CMK (cell line): Measurements from ENCODE around the gene FGF8.

Experiments
- DNase-seq: peaks from one replicate; pipeline ENCODE4 v3.0.0-alpha.2; 2010; ENCODE audit warnings: low read depth

Gene FGF8

DNA sequence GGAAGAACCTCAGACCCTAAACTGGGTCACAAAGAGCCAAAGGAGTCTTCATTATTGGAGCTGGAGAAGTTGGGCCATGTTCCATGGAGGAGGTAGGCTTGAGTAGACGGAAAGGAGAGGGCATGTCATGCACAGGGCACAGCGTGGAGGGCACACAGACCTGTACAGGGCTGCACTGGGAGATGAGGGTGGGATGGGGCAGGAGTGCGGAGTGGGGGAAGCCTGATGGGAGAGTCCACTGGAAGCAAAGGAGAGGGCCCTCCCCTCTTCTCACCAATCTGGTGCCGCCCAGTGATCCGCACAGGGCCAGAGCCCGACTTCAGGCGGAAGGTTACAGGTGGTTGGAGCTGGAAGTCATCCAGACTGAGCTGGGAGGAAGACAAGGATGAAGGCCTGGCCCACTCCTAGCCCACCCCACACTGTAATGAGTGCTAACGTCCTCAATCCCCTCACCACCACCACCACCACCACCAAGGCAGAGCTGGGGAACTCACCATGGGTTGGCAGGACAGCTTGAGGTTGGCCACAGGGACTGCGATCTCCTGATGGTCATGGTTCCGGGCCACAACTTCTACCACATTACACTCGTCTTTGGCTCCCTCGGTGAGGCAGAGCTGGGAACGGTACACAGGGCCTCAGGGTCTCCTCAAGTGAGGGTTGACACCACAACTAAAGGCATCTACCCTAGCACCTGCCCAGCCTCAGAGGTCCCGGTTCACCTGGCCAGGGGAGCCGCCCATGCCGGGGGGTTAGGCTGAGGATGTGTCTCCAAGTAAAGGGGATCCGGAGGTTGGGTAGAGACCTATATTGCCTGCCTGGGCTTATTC lies 6.3 kb upstream of the FGF8 start:
- DNase-seq, result no peak

DNA sequence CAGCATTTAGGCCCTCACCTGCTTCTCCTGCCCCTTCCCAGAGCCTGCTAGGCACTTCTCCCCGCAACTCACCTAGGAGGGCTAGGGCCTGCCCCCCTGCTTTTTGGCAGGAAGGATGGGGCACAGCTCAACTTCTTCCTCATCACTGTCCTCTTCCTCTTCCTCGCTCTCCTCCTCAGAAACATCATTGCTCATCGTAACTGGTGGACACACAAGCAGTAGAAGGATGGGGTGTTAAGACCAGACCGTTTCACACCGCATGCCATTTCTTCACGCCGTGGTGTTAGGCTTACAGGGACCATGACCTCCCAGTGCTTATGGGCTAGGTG lies 5.7 kb upstream of the FGF8 start:
- DNase-seq, result no peak

DNA sequence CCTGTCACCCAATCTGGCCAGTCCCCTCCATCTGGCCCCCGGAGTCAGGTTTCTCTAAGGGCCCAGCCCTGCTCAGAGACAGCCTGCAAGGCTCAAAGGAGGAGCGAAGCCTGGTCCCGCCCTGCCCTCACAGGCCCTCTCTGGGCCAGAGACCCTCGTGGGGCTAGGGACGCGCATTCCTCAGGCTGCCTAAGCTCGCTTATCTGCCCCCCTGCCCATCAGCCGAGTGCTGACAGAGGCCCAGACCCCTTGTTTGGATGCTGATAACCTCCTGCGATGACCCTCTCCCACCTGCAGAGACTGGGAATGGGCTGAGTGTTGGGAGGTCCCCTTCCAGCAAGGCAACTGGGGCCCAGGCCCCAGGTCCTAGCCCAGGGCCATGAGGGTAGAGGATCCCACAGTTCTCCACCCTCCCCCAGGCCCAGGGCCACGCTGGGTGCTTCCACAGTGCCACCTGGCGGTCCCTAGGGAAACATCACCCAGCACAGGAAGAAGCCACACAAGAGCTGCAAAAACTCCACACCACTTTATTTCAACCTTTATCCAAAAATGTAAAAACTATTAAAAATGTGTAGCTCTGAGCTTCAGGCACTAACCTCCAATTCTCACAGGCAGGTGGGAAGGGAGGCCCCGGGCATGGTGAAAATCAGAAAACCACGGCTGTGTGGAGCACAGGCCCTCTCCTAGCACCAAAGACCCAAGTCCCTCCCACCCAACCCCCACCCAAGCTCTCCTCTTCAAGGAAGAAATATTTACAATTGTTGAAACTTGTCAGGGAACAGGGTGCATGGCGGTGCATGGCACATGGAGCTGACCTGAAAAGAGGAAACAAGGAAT lies 5.1 kb upstream of the FGF8 start:
- peak; percentile 49 for DNase-seq

DNA sequence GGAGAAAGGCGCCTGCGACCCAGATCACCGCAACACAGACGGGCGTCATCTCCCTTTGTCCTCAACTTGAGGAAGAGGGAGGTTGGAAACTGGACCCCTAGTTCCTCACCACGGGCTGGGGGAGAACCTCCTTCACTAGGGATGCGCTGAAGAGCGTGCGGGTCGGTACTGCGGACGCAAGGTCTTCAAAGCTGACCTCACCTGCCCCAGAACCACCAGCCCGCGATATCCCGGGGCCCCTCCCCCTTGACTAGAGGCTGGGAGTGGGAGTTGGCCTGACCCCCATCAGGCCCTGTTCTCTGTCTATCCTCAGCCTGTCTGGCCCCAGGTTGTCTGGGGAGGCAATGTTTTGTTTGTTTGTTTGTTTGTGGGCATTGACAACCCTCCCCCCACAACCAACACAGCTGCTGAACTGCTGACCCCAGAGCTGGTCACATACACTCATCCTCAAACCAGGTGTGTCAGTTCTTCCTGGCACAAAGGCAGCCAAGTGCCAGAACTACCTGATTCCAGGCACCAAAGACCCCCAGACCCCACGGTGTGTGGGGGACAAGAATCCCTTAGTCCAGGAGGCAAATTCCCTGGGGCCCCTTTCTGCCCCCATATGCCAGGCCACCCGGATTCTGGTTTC lies 4.4 kb upstream of the FGF8 start:
- DNase-seq, result no peak

DNA sequence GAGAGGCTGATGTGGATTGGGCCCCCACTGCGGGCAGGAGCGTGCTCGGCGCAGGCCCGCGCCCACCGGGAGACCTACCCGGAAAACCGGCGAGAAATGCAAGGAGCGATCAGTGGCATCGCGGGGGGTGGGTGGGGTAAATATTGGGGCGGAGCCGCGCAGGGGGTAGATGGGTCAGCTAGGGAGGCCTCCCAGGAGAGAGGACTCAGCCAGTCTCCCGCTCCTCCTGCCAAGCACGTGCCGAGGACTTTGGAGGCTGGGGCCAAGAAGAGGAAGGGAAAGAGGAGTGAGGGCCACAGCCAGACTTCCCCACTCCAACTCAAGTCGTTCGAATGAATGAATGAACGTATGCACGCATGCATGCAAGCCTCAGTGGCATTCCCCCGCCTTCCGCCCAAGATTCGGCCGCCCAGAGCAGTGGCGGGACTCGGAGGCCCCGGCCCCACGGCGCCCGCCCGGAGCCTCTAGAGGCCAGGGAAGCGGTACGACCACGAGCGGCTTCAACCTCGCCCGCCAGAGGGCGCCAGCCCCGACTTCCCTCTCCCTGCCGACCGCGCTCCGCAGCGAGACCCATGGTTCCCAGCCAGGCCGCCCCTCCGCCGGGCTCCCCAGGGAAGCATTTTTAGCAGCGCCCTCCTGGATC lies 3.8 kb upstream of the FGF8 start:
- DNase-seq, result no peak

DNA sequence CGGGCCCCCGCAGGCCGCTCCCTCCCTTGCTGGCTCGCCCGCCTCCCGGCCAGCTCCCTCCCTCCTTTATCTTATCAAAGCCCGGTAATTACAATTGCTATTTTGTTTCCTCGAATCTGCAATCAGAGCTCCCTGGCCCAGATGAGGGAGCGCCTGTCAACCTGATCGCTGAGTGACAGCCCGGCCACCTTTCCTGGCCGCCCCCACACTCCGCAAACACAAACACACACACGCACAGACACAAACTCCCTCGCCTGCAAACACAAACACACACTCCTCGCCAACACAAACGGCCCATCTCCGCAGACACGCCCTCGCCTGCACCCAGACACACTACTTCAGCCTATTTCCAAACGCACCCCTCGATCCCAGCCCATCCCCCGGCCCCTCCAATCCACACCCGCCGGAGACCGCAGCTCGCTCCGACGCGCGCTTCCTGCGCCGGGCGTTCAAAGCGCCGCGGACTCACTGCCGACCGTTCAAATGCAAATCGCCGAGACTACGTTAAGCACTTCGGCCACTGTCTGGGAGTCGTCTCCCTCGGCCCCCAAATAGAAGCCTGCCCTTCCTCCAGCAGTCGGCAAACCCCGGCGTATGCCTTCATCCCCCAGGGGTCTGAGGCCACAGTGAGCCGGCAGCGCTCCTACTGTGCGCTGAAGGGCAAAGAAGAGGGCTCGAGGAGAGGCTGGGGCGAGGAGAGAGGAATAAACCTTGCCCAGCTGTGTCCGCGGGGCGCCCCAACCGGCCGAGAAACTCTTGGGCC lies 3.0 kb upstream of the FGF8 start:
- no peak for DNase-seq

DNA sequence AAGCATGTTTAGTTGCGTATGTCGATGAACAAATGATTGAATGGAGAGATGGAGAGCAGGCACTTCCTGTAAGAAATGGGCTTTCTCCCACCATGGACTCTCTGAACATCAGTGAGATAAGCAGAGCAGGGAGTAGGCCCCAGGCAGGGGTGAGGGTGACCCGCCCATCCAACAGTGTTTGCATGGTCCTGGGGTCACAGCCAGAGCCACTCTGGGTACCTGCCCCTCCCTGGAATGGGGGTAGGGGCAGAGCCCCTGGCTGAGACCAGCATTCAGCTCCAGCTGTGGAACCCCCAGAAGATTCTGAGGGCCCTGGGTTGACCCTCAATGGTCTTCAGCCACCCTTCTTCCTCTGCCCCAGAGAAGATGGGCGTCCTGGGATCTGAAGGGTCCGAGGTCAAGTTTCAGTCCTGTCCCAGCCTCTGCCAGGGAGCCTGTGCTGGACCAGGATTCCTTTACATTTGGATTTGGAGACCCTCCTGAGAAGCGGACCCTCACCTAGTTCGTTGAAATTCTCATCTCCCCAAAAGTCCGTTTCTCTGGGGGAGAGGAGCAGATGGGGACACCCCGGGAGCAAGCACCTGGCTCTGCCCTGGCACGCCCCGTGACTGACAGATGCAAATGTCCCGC lies 2.4 kb upstream of the FGF8 start:
- DNase-seq, result no peak

DNA sequence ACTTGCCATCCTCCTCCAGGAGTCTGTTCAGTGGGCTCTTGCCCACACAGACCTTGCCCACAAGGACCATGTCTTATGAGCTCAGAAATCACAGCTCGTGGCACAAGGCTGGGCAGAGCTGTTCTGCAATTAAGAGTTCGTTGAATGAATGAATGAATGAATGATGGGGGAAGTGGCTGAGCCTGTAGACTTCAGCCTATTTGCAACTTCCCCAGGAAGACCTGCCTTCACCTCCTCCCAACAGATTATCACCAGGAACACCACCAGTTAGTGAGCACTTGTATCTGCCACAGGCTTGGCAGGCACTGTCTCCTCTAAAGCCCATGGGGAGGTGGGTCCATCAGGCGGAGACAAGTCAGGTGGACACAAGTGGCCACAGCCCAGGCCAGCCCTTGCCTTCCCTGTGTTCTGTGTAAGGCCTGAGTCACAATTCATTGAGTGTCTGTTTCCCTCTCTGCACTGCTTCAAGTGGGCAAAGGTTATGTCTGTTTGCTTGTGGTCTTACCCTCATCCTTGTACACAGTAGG lies 1.8 kb upstream of the FGF8 start:
- no peak for DNase-seq

DNA sequence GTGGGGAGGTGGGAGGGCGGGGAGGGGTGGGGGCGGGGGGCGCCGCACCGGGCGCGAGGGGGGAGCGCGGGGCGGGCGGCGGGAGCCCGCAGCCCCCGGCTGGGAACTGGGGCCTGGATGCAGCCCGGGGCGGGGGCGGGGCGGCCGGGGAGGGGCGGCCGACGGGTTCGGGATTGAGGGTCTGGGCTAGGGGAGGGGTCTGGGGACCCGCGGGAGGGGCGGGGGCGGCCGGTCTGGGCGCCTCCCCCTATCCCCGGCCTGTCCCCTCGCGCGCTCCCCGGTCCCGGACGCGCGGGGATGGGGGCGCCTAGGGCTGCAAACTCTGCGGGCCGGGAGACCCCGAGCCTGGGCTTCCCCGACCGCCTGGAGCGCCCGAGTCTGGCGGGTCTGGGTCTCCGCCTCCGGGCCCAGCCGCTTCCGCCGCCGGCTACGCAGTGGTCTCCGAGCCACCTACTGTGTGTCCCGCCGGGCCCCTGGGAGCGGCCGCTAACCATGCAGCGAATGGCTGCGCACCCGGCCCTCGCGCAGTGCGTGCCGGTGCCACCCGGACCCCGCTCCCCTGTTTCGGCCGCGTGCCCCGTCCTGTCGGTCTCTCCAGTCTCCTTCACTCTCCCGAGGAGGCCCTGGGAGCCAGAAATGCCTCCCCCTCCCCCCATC lies 375 bp upstream of the FGF8 start:
- no peak for DNase-seq

DNA sequence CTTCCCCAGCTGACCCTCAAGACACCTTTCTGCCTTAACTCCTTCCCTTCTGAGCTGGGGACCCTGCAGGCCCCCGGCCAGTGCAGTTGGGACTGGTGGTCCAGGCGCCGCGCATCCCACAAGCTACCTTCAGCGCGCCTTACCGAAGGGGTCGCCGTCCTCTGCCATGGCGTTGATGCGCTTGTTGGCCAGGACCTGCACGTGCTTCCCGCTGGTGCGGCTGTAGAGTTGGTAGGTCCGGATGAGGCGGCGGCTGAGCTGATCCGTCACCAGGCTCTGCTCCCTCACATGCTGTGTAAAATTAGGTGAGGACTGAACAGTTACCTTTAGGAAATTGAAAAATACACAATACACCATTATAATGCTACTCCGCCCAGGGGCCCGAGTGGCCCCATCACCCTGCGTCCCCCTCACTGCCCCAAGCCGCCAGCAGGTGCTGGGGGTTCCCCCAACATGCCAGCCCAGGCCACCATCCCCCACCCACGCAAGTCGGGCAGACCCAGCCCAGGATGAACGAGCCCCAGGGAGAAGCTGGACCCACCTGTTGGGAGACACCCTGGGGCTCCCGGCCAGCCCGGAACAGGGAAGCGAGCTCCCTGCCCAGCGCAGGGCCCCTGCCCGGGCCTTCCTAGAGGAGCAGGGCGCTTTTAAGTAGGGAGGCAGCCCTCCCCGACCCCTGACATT lies 1.2 kb downstream of the FGF8 start:
- DNase-seq, result no peak

DNA sequence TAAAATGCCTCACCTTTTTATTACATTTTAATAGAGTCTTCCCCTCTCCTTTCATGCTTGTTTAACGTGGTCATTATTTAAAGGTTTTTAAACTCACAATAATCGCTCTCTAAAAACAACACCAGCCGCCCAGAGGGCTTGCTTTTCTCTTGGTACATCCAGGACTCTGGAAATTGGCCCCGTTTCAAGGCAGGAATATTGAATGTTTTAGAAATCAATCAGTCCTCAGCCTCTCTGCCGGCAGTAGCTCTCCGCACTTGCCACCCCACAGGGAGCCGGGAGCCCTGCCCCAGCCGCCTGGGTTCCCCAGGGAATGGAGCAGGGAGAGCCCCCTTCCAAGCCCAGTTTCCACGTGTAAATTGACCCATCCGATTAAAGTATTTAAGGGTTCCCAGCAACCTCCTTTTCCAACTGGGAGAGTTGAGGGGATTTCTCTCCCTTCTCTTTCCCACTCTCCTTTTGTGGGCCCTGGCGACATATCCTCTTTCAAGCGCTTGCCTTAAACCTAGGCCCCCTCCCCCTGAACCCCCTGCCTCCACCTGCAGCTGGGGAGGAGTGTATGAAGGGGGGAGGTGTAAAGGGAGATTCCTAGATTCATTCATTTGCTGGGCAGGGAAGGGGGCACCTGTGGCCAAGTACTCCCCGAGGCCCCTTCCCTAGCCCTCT lies 1.9 kb downstream of the FGF8 start:
- no peak for DNase-seq

DNA sequence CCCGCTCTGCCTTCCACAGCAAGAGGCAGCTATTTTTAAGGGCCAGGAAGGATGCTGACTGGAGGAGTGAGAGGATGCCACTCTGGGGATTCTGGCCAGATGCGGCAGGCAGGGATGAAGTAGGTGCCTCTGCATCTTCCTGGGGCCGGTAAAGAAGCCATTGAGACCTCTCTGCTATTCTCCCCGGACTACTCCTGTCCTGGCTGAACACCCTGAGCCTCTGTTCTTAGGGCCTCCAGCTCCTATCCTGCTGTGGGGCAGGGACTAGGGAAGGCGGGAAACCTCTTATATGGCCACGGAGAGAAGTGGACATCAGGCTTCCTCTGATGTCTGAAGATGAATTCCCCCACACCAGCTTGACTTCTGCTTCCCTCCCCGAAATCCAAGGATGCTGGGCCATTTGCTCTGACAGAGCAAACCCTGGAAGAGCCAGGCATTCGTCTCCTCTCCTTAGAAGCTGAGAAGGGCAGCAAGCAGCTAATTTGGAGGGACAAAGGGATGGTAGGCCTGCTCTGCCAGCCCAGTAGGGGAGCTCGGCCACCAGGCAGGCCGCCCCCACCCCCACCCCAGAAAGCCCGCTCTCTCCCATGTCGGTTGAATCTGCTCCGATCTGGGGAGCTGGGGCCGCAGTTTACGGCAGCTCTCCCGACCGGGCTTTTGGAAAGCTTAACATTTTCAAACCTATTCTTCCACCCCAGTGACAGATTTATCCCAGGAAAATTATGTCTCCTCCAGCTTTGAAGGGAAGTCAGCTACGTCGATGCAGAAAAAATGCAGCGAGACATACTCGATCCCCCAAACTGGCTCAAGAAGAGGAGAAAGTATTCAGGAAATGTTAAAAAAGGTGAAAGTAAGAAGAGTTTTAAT lies 2.8 kb downstream of the FGF8 start:
- DNase-seq, result no peak

DNA sequence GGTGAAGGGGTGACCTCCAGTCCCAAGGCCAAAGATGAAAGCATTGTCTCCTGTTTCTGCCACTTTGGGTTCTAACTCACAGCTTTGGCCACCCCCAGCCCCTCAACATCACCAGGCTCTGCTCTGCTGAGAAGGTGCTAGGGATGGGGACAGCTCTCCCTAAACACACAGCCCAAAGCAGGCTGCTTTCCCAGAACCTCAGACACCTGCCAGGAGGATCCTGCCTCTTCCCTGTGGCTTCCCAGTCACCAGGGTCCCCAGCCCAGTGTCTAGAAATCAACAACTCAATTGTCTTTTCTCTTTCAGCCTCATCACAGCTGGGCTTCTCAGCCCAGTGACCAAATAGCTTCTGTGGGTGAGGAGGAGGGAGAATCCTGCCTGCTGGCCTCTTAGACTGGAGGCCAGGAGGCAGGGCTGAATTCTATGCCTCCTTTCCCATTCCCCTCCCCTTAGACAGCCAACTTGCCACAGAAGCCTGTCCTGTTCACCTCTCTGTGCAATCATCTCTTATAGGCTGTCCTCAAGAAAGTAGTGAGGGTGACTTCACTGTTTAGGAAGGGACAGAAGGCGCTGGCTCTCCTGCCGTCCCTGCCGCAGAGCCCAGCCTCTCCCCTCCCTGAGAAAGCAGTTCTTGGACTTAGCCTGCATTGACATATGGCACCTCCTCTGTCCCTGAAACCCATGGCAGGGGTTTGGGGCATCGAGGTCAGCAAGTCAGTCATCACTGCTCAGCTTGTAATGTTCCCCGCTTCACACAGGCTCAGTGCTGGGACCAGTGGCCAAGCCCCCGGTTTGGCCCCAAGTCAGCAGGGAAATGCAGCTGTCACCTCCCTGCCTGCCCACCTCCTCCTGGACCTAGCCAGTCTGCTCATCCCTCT lies 3.7 kb downstream of the FGF8 start:
- DNase-seq, result no peak

DNA sequence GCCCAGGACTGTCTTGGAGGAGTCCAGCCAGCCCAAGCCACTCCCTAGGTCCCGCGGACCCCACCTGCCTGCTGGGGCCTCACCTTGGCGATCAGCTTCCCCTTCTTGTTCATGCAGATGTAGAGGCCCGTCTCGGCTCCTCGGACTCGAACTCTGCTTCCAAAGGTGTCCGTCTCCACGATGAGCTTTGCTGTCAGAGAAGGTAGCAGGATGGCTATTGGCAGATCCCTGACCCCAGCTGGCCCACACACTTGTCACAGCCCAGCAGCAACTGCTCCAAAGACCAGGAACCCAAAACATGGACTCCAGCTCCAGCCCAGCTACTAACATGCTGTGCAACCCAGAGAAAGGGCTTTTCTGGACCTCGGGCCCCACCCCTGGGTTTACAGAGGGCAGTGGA lies 4.5 kb downstream of the FGF8 start:
- no peak for DNase-seq

DNA sequence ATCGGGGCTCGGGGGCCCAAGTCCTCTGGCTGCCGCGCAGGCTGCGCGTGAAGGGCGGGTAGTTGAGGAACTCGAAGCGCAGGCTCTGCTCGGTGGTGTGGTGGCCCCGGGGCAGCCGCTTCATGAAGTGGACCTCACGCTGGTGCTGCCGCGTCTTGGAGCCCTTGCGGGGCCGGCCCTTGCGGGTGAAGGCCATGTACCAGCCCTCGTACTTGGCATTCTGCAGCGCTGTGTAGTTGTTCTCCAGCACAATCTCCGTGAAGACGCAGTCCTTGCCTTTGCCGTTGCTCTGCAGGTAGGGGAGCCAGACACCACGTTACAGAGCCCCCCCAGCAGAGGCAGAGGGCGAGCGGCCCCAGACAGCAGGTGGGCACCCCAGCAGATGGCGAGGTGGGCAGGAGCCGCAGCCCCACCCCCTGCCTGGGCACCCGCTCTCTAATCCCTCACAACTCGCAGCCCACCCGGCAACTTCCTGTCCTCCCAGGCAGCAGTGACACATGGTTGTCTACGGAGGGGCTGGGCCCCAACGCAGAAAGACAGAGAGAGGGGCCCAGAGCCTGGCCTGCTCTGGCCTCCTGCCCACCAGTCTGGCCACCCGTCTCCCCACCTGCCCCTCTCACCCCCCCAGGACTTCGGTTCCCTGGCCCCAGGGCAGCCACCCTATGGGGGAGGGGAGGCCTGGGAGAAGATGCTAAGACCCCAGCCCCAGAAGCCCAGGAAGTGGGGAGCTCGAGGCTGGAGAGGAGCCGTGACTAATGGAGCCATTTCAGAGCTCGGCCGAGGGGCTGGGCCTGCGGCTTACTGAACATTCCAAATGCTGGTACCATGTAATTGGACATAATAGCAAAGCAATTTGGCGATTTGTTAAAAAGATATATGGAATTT lies 5.3 kb downstream of the FGF8 start:
- no peak for DNase-seq

DNA sequence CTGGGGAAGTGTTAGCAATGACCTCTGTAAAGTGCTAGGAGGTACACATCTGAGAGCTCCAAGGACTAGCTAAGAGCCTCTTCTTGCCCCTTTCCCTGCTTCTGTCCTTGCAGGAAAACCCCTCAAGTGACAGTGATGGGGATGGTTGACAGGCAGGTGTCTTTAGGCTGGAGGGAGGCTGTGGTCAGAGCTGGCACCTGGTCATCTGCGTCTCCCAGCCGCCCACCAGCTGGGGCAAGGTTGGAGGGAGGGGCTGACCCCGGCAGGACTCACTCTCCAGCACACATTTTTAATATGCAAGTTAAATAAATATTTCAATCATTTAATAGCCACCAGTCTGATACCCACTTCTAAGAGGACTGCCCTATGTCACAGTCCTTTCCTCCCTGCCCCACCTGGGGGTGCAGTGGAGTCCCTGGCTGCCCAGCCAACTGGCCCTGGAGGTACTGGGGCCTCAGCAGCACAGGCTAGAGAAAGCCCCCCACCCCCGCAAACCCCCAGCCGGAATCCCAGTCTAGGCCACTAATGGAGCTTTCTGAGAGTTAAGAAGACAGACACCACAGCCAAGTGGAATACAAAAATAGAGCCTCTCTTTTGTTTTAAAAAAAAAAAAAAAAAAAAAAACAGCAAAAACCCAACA lies 6.3 kb downstream of the FGF8 start:
- no peak for DNase-seq
